Measurements from ENCODE around the gene LMNTD2. TPM values are rescaled to one million over a fixed set of nuclear protein-coding genes. Genes with fewer than 3 reads are reported as not detected.
A peak's percentile ranks its signal among the peaks of the same experiment; 100 is the strongest.
"Not testable (repeated sequence)": the region's sequence is repeated elsewhere in the genome, so short reads cannot be mapped to it uniquely, and the experiment has no call there.

The LMNTD2 gene
- total RNA-seq, 1 donor from 2014 or later, result 1.9 TPM

GRCh38 chr11:577611-577894, 17.0 kb upstream of the LMNTD2 start:
- H3K4me3 ChIP-seq (ENCODE audit: low read depth, low read length), result peak overlapping the region; percentile 75
- peaks cover 1% of the 10 kb centered on the region for H3K36me3 ChIP-seq (ENCODE audit: control insufficient read depth, insufficient read depth, low read length)
- H3K27me3 ChIP-seq (ENCODE audit: control insufficient read depth, insufficient read depth, low read length), result no peaks in the 10 kb centered on the region
- DNase-seq (ENCODE audit: low read depth), result no peak
- no peak for TF ChIP-seq CTCF (IDR thresholded peaks at IDR 0.05; ENCODE audit: insufficient read depth, low read length, poor library complexity, severe bottlenecking)

GRCh38 chr11:576811-577610, 16.5 kb upstream of the LMNTD2 start:
- Histone ChIP-seq H3K36me3 (ENCODE audit: control insufficient read depth, insufficient read depth, low read length) (peaks cover 1% of the 10 kb centered on the region), H3K4me3 (ENCODE audit: low read depth, low read length) (peak overlapping the region; percentile 75), H3K27me3 (ENCODE audit: control insufficient read depth, insufficient read depth, low read length) (no peaks in the 10 kb centered on the region)
- TF ChIP-seq CTCF (IDR thresholded peaks at IDR 0.05; ENCODE audit: insufficient read depth, low read length, poor library complexity, severe bottlenecking), result no peak
- DNase-seq (ENCODE audit: low read depth), result no peak

GRCh38 chr11:575996-576768, 15.6 kb upstream of the LMNTD2 start, which contains the start of gene PHRF1:
Gene PHRF1, plus strand, starts transcription at chr11:576470. Its CDS starts 5,043 bp downstream, at chr11:581513.
- Histone ChIP-seq H3K4me3 (ENCODE audit: low read depth, low read length) (peak within 1 kb of the TSS; percentile 75), H3K27me3 (ENCODE audit: control insufficient read depth, insufficient read depth, low read length) (no peaks in the 10 kb centered on the region), H3K36me3 (ENCODE audit: control insufficient read depth, insufficient read depth, low read length) (peaks cover 1% of the 10 kb centered on the region)
- DNase-seq (ENCODE audit: low read depth), result peak; percentile 56
- TF ChIP-seq CTCF (IDR thresholded peaks at IDR 0.05; ENCODE audit: insufficient read depth, low read length, poor library complexity, severe bottlenecking), result no peak

- peak overlapping the region; percentile 71 for H3K4me3 ChIP-seq (ENCODE audit: low read depth, low read length)
- no peak for DNase-seq (ENCODE audit: low read depth)
- H3K27me3 ChIP-seq (ENCODE audit: control insufficient read depth, insufficient read depth, low read length), result no peaks in the 10 kb centered on the region
- no peak for TF ChIP-seq CTCF (IDR thresholded peaks at IDR 0.05; ENCODE audit: insufficient read depth, low read length, poor library complexity, severe bottlenecking)
- H3K36me3 ChIP-seq (ENCODE audit: control insufficient read depth, insufficient read depth, low read length), result peaks cover 1% of the 10 kb centered on the region
Measured at GRCh38 chr11:575313-575995, 14.9 kb upstream of the LMNTD2 start.

- Histone ChIP-seq H3K4me3 (ENCODE audit: low read depth, low read length) (peak overlapping the region; percentile 71), H3K36me3 (ENCODE audit: control insufficient read depth, insufficient read depth, low read length) (peaks cover 1% of the 10 kb centered on the region), H3K27me3 (ENCODE audit: control insufficient read depth, insufficient read depth, low read length) (no peaks in the 10 kb centered on the region)
- no peak for TF ChIP-seq CTCF (IDR thresholded peaks at IDR 0.05; ENCODE audit: insufficient read depth, low read length, poor library complexity, severe bottlenecking)
- no peak for DNase-seq (ENCODE audit: low read depth)
Measured at GRCh38 chr11:574632-575312, 14.2 kb upstream of the LMNTD2 start.

- not testable (repeated sequence) for H3K36me3 ChIP-seq (ENCODE audit: control insufficient read depth, insufficient read depth, low read length); DNase-seq (ENCODE audit: low read depth)
- peak overlapping the region; percentile 71 for H3K4me3 ChIP-seq (ENCODE audit: low read depth, low read length)
Measured at GRCh38 chr11:574031-574570, 13.6 kb upstream of the LMNTD2 start.

More at GRCh38 chr11:574031-574570, 13.6 kb upstream of the LMNTD2 start:
- H3K27me3 ChIP-seq (ENCODE audit: control insufficient read depth, insufficient read depth, low read length), result not testable (repeated sequence)
